Ureter (tissue), 1 donor: ENCODE measurements around the gene KNTC1. TPM values are rescaled to one million over a fixed set of nuclear protein-coding genes. Genes with fewer than 3 reads are reported as not detected.
A peak's percentile ranks its signal among the peaks of the same experiment; 100 is the strongest.
"Not testable (repeated sequence)": the region's sequence is repeated elsewhere in the genome, so short reads cannot be mapped to it uniquely, and the experiment has no call there.

Experiments used
- DNase-seq: peaks from one replicate; pipeline ENCODE4 v3.0.0-alpha.2; 2020; ENCODE audit warnings: low spot score
- total RNA-seq: library from RNA; stranded (reverse); gene quantifications from one replicate; pipeline ENCODE4 v1.2.4, GENCODE V29; 2023
- donor health status: DM: yes; HTN: yes; CAD: no.

The KNTC1 gene, protein sequence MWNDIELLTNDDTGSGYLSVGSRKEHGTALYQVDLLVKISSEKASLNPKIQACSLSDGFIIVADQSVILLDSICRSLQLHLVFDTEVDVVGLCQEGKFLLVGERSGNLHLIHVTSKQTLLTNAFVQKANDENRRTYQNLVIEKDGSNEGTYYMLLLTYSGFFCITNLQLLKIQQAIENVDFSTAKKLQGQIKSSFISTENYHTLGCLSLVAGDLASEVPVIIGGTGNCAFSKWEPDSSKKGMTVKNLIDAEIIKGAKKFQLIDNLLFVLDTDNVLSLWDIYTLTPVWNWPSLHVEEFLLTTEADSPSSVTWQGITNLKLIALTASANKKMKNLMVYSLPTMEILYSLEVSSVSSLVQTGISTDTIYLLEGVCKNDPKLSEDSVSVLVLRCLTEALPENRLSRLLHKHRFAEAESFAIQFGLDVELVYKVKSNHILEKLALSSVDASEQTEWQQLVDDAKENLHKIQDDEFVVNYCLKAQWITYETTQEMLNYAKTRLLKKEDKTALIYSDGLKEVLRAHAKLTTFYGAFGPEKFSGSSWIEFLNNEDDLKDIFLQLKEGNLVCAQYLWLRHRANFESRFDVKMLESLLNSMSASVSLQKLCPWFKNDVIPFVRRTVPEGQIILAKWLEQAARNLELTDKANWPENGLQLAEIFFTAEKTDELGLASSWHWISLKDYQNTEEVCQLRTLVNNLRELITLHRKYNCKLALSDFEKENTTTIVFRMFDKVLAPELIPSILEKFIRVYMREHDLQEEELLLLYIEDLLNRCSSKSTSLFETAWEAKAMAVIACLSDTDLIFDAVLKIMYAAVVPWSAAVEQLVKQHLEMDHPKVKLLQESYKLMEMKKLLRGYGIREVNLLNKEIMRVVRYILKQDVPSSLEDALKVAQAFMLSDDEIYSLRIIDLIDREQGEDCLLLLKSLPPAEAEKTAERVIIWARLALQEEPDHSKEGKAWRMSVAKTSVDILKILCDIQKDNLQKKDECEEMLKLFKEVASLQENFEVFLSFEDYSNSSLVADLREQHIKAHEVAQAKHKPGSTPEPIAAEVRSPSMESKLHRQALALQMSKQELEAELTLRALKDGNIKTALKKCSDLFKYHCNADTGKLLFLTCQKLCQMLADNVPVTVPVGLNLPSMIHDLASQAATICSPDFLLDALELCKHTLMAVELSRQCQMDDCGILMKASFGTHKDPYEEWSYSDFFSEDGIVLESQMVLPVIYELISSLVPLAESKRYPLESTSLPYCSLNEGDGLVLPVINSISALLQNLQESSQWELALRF (N-terminal part only)
- 21.6 TPM for total RNA-seq

DNA sequence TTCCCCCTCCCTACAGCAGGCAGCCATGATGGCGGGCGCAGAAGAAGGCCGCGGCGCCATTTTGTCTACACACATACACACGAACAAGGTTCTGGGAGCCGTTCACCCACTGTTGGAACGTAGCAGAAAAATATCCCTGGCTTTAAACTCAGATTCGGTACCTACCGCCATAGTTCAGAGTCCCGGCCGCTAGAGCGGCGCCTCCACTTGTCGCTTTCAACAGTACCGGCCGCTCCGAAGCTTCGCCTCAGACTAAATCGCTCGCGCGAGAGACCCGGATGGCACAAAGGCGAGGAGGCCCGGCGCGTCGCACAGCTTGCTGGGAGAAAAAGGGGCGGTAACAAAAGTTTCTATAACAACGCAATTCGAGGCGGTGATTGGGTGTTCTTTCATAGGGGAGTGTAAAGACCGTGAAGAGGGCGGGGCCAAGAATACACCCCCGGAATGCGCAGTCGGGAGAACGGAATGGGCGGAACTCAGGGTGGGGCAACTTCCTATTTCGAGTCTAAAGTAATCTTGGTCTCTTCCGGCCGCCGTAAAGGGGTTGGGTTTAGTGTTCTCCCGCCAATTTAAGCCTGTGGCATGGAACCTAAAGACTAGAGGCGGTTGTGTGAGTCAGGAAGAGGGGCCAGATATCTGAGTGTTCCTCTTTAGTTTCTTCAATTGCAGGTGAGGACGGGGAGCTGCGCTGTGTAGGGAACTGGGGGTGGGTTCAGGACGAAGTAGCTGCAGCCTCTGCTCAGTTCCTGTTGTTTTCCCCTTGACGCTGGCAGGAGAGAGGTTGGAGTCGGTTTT is at the start of gene KNTC1, which contains the start of gene RSRC2:
KNTC1 (plus strand) TSS at position 567 of the 795 bp plus-strand sequence. CDS start 2,815 bp downstream, outside the sequence.
RSRC2 (minus strand) TSS at position 254 of the 795 bp plus-strand sequence; CDS start at position 171, 83 bp downstream.
- DNase-seq, result peak; percentile 99

DNA sequence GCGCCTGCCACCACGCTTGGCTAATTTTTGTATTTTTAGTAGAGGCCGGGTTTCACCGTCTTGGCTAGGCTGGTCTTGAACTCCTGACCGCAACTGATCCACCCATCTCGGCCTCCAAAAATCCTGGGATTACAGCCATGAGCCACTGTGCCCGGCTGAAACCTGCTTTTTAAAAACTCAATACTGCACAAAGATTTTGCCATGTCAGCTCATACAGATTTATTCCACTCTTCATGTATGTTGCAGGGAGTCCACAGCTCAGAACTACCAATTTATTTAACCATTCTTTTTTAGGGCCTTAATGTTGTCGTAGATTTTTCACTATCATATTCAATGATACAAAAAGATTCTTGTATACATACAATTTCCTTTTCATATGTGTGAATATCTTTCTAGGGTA is 46.3 kb upstream of the KNTC1 start:
- DNase-seq, result no peak

DNA sequence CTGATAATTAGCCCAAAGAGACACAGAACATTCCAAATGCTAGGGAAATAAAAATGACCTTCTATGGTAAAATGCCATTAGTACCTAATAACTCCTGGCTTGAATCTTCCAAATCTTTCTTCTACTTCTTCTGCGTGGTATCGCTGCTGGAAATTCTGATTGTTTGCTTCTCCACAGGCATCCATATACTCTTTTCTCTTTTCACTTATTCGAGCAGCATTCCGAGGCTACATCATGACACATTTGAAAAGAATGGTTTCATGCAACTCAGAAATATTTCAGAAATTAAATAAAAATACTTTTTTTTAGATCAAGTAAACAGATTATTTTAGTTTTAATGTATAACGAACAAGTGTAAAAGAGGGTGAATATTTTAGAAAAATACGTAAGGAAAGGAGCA is 45.2 kb upstream of the KNTC1 start:
- no peak for DNase-seq

DNA sequence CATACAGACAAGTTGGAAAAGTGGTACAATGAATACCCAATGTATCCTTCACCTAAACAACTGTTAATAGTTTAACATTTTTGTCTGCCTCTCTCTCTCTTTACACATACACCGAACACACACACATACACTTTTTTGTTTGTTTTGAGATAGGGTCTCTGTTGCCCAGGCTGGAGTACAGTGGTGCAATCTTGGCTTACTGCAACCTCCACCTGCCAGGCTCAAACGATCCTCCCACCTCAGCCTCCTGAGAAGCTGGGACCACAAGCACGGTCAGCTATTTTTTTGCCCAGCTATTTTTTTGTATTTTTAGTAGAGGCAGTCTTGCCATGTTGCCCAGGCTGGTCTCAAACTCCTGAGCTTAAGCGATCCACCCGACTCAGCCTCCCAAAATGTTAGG is 43.1 kb upstream of the KNTC1 start:
- no peak for DNase-seq

DNA sequence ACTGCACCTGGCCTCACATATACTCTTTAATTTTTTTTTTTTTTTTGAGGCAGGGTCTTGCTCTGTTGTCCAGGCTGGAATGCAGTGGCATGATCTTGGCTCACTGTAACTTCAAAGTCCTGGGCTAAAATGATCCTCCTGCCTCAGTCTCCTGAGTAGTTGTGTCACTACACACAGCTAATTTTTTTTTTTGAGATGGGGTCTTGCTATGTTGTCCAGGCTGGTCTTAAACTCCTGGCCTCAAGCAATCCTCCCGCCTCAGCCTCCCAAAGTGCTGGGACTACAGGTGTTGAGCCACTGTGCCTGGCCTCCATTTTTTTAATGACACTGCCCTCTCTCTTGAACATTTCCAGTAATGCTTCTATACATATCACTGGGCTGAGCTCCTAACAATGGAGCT is 42.7 kb upstream of the KNTC1 start:
- not testable (repeated sequence) for DNase-seq

DNA sequence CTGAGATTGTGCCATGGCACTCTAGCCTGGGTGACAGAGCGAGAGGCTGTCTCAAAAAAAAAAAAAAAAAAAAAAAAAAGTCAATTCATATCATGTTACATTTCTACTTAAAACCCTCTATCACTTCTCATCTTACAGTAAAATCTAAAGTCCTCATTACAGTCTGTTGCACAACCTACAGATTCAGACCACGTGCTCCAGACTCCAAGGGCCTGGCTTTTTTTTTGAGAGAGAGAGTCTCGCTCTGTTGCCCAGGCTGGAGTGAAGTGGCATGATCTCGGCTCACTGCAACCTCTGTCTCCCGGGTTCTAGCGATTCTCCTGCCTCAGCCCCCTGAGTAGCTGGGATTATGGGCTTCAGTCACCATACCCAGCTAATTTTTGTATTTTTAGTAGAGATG is 40.7 kb upstream of the KNTC1 start:
- not testable (repeated sequence) for DNase-seq

DNA sequence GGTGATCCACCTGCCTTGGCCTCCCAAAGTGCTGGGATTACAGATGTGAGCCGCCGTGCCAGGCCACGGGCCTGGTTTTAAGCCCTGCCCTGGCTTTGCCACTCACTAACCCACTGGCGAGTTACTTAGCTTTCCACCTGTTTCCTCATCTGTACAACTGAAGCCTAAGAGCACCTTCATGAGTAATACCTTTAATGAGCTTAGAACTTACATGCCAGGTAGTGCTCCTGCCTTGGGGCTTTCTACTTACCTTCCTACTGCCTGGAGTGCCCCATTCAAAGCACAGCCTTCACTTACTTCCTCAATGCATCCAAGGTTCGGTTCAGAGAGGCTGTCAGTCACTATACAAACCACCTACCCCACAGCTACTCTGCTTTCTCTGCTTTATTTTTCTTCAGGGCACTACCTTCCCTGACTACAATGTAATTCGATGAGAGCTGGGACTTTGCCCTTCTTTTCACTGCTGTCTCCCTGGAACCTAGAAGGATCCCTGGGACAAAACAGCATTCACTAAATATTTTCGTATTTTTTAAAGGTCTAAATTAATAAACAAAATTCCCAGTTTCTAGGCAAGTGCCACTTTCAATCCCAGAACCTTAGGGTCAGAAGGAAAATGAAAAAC is 40.1 kb upstream of the KNTC1 start:
- no peak for DNase-seq

DNA sequence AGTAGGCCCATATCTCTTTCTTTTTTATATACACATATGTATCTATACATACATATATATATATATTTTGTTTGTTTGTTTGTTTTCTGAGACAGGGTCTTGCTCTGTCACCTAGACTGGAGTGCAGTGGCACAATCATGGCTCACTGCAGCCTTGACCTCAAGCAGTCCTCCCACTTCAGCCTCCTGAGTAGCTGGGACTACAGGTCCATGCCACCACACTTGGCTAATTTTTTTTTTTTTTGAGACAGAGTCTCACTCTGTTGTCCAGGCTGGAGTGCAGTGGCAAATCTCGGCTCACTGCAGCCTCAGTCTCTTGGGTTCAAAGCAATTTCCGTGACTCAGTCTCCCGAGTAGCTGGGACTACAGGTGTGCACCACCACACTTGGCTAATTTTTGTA is 39.2 kb upstream of the KNTC1 start:
- DNase-seq, result not testable (repeated sequence)

DNA sequence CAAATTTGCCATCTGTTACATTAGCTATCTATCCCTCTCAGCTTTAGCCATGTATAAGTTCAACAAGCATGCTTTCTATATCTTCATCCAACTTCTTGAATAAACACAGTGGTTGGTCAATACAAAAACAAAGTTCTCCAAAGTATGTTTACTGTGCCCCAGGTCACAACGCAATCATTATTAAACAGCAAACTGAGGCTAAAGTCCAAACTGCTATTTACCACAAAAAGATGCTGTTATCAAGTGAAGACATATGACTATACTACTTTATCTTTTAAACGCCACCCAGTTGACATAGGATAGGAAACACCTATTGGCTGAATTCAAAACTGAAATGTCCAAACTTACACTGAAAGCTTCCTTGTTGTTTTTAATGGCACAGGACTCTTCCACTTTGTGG is 38.0 kb upstream of the KNTC1 start:
- DNase-seq, result no peak

DNA sequence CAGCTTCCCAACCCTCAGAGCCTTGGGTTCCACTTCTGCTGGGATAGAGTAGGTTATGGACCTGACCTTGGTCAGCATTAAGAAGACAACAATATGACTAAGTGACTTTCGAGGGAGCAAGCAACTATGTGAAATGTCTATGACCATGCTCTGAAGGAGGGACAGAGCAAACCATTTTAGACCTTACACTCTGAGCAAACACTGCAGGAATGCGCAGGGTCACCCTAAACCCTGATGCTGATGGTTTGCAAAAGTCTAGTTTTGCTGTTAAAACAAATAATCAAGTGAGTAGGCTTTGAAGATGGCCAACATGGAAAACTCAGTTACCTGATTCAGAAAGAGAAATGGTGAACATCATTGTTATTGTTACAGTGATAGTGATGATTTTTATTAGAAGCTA is 35.1 kb upstream of the KNTC1 start:
- DNase-seq, result no peak

DNA sequence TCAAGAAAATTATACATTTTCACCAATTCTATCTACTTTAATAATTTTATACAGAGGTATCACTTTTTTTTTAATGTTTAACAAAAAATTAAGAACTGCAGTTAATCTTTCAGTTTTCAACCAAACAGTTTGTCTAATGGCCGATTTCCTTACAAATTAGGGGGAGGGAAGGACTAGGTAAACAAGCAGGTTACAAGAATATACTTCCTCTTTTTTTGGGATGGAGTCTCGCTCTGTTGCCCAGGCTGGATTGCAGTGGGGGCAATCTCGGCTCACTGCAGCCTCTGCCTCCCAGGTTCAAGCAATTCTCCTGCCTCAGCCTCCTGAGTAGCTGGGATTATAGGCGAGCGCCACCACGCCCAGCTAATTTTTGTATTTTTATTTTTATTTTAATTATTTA is 33.8 kb upstream of the KNTC1 start:
- DNase-seq, result not testable (repeated sequence)

DNA sequence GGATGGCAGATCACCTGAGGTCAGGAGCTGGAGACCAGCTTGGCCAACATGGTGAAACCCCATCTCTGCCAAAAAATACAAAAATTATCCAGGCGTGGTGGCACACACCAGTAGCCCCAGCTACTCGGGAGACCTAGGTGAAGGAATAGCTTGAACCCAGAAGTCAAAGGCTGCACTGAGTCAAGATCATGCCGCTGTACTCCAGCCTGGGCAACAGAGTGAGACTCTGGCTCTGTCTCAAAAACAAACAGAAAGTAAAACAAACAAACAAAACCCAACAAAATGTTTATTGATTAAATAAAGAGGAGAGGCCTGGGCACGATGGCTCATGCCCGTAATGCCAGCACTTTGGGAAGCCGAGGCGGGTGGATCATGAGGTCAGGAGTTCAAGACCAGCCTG is 31.8 kb upstream of the KNTC1 start:
- no peak for DNase-seq

DNA sequence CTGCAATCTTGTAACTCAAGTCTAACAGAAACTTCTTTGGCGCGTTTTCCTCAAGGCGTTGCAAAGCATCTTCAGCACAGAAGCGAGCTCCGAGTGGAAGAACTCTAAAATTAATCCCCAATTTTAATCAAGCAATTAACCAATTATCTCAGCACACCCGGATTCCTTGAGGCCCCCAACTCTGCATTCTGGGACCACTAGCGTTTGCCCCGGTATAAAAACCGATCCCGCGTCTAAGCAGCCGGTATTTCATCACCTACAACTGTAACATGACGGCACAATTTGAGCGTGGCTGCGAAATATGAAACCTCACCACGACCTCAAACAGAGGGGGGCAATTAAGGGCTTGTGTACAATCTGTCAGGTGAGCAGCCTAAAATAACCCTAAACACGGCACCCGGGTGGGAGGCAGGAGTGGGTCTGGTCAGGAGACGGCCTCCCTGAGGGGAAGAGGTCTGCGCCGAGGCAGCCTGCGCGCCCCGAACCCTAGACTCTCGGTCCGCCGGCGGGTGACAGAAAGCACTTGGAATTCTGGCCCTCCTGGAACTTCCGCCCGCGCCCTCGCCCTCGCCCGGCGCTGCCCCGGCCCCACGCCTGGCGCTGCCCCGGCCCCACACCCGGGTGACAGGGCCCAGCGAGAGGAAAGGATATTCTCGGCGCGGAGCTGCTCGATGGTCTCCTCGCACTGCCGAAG is 26.9 kb upstream of the KNTC1 start:
- peak; percentile 54 for DNase-seq

DNA sequence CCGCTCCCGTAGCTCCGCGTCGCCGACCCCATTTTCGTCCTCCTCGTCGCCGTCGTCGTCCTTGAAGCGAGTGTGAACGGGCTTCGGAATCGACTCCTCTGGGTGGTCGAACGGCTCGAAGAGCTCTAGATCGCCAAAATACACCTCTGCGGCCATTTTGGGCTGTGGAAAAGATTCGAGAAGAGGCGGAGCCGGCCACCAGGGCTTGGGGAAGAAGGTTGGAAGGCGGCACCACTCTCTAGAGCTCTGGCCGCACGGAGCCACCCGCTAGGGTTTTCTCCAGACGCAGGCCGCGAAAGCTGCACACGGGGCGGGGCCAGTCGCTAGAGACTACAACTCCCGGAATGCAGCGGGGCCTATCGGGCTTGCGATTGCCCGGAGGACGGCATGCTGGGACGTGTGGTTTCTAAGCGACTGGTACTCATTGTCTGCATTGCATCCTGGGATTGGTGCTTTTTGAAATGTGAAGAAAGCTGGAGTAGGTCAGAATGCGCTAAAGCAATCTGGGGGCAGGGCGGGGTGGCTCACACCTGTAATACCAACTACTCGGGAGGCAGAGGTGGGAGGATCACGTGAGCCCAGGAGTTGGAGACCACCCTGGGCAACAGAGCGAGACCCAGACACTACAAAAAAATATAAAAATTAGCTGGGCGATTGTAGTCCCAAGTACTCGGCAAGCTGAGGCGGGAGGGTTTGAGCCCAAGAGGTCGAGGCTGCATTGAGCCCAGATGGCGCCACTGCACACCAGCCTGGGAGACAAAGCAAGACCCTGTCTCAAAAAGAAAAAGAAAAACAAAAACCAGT is 26.2 kb upstream of the KNTC1 start, which contains the start of gene ZCCHC8:
ZCCHC8 (minus strand) TSS at position 248 of the 804 bp plus-strand sequence; CDS start at position 156, 92 bp downstream.
- peak; percentile 98 for DNase-seq

DNA sequence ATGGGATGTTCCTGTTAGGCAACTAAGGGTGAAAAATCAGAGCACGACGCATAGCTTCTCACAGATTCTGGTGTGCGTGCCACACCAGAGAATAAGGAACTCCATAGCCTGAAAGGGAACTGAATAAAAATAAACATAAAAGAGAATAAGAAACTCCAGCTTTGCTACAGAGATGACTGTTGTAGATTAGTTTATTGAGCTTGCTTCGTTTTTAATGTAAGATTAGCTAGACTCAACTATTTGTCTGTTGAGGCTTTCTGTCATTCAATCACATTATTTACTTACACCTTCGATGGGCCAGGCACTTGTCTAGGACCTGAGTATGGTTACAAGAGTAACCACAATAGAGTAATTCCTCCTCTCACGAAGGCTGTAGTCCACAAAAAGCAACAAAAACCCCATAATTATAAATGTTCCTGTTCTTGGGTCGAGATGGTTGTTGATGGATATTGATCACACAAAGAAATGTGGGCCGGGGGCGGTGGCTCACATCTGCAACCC is 25.5 kb upstream of the KNTC1 start:
- DNase-seq, result no peak

DNA sequence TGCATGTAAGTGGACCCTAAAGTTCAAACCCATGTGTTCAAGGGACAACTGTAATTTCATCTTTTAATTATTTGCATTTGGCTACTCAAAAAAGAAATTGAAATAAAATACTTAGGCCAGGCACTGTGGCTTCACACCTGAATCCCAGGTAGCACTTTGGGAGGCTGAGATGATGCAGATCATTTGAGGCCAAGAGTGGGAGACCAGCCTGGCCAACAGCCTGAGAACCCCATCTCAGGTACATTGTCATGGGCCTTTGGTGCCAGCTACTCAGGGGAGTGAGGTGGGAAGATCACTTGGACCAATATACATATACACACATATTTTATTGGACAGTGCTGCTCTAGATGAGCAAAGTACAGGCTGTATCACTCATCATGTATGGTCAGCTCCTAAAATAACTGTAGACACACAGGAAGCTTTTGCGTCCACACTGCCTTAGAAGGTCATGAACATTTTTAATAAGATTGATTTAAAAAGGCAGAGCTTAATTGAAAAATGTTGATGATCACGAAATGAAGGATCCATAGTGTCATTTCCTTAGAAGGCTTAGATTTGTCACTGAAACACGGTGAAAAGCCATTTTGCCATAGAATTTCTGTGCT is 23.8 kb upstream of the KNTC1 start:
- DNase-seq, result no peak

DNA sequence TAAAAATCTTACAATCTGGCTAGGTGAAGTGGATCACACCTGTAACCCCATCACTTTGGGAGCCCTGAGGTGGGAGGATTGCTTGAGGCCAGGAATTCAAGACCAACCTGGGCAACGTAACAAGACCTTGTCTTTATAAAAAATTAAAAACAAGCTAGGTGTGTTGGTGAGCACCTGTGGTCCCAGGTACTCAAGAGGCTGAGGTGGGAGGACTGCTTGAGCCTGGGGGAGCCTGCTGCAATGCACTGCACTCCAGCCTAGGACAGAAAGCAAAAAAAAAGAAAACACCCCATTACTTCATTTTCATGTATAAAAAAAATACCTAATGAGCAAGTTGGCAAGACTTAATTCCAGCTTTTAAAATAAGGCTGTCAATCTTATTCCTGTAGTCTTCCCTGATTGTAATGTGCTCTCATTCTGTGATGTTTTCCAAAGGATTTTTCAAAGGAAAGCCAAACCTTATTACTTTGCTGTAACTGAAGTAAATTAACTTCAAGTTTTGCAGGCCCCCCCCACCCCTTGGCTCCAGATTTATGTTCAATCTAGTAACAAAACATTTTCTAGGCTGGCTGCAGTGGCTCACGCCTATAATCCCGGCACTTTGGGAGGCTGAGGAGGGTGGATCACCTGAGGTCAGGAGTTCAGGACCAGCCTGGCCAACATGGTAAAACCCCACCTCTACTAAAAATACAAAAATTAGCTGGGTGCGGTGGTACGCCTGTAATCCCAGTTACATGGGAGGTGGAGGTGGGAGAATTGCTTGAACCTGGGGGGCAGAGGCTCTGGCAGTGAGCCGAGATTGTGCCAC is 23.1 kb upstream of the KNTC1 start:
- no peak for DNase-seq
